ENCODE measurements around the gene VPS33B.
"Not testable (repeated sequence)": the region's sequence is repeated elsewhere in the genome, so short reads cannot be mapped to it uniquely, and the experiment has no call there.

Gene VPS33B

GRCh38 chr15:91022075-91022831, at the start of gene VPS33B:
Gene VPS33B, minus strand, starts transcription at chr15:91022594. Its CDS starts 345 bp downstream, at chr15:91022249.
- DNase-seq, result peak; percentile 60

- DNase-seq, result no peak
Measured at GRCh38 chr15:91072161-91072560, 49.8 kb upstream of the VPS33B start.

GRCh38 chr15:91070872-91071271, 48.5 kb upstream of the VPS33B start:
- no peak for DNase-seq

GRCh38 chr15:91068966-91069365, 46.6 kb upstream of the VPS33B start:
- DNase-seq, result no peak

- no peak for DNase-seq
Measured at GRCh38 chr15:91068436-91068835, 46.0 kb upstream of the VPS33B start.

- no peak for DNase-seq
Measured at GRCh38 chr15:91067036-91067435, 44.6 kb upstream of the VPS33B start.

GRCh38 chr15:91065505-91065904, 43.1 kb upstream of the VPS33B start:
- DNase-seq, result no peak

- DNase-seq, result no peak
Measured at GRCh38 chr15:91061997-91062396, 39.6 kb upstream of the VPS33B start.

GRCh38 chr15:91061230-91061629, 38.8 kb upstream of the VPS33B start:
- no peak for DNase-seq

GRCh38 chr15:91055548-91056331, 33.3 kb upstream of the VPS33B start:
- DNase-seq, result peak; percentile 37

- no peak for DNase-seq
Measured at GRCh38 chr15:91054816-91055215, 32.4 kb upstream of the VPS33B start.

GRCh38 chr15:91051248-91051647, 28.9 kb upstream of the VPS33B start:
- no peak for DNase-seq

- no peak for DNase-seq
Measured at GRCh38 chr15:91050128-91050455, 27.7 kb upstream of the VPS33B start.

GRCh38 chr15:91049378-91050127, 27.2 kb upstream of the VPS33B start:
- peak; percentile 11 for DNase-seq

- no peak for DNase-seq
Measured at GRCh38 chr15:91047545-91048199, 25.3 kb upstream of the VPS33B start.

GRCh38 chr15:91046056-91046455, 23.7 kb upstream of the VPS33B start:
- DNase-seq, result not testable (repeated sequence)

GRCh38 chr15:91045065-91045464, 22.7 kb upstream of the VPS33B start:
- DNase-seq, result no peak

- DNase-seq, result no peak
Measured at GRCh38 chr15:91043202-91043874, 20.9 kb upstream of the VPS33B start.

- DNase-seq, result no peak
Measured at GRCh38 chr15:91040856-91041255, 18.5 kb upstream of the VPS33B start.

GRCh38 chr15:91039996-91040395, 17.6 kb upstream of the VPS33B start:
- DNase-seq, result no peak

- DNase-seq, result no peak
Measured at GRCh38 chr15:91032919-91033803, 10.8 kb upstream of the VPS33B start.

Data from NCI-H1048 (cell line).